ENCODE measurements around the gene MIEF2.
"Not testable (repeated sequence)": the region's sequence is repeated elsewhere in the genome, so short reads cannot be mapped to it uniquely, and the experiment has no call there.

Gene MIEF2, protein sequence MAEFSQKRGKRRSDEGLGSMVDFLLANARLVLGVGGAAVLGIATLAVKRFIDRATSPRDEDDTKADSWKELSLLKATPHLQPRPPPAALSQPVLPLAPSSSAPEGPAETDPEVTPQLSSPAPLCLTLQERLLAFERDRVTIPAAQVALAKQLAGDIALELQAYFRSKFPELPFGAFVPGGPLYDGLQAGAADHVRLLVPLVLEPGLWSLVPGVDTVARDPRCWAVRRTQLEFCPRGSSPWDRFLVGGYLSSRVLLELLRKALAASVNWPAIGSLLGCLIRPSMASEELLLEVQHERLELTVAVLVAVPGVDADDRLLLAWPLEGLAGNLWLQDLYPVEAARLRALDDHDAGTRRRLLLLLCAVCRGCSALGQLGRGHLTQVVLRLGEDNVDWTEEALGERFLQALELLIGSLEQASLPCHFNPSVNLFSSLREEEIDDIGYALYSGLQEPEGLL

GRCh38 chr17:18260332-18261145 lies at the start of gene MIEF2:
TSS of gene MIEF2 (plus strand) at chr17:18260662. CDS start at chr17:18262721, 2,059 bp downstream.
- no peak for FAIRE-seq

GRCh38 chr17:18213666-18214270 lies 46.7 kb upstream of the MIEF2 start:
- FAIRE-seq: no peak

- FAIRE-seq: not testable (repeated sequence)
Measured at GRCh38 chr17:18216906-18217305, 43.6 kb upstream of the MIEF2 start.

DNA sequence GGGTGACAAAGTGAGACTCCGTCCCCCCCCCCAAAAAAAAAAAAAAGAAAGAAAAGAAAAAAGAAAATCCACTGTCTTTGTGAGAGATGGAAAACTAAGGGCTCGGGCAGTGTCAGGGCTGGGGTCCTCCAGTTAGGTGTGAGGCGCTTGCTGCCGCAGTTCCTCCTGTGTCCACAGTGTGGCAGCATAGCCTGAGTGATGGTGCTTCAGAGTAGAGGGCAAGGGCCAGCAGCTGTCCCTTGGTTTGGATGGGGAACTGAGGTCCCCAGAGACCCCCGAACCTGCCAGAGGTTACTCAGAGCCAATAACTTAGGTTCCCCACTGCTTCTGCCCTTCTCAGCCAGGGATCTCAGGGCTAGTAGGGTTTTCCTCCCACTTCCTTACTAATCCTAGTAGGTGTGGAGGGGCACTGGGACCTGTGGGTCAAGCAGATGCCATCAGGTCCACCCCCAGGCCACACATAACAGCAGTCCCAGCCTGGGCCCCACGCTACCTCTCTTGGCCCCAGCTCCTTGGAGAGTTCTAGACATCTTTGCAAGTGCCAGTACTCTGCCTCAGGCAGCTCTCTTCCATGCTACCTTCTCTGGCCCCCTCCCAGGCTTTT lies 42.9 kb upstream of the MIEF2 start:
- no peak for FAIRE-seq

- FAIRE-seq: no peak
Measured at GRCh38 chr17:18218756-18219415, 41.6 kb upstream of the MIEF2 start.

- no peak for FAIRE-seq
Measured at GRCh38 chr17:18224053-18224386, 36.4 kb upstream of the MIEF2 start.

- FAIRE-seq: no peak
Measured at GRCh38 chr17:18224387-18225120, 35.9 kb upstream of the MIEF2 start.

GRCh38 chr17:18225121-18225641 lies 35.3 kb upstream of the MIEF2 start, which contains the start of gene LLGL1:
TSS of gene LLGL1 (plus strand) at chr17:18225635. CDS start at chr17:18225683, 48 bp downstream.
- no peak for FAIRE-seq

GRCh38 chr17:18225642-18226283 lies 34.7 kb upstream of the MIEF2 start:
- FAIRE-seq: no peak

- no peak for FAIRE-seq
Measured at GRCh38 chr17:18226284-18226945, 34.0 kb upstream of the MIEF2 start.

DNA sequence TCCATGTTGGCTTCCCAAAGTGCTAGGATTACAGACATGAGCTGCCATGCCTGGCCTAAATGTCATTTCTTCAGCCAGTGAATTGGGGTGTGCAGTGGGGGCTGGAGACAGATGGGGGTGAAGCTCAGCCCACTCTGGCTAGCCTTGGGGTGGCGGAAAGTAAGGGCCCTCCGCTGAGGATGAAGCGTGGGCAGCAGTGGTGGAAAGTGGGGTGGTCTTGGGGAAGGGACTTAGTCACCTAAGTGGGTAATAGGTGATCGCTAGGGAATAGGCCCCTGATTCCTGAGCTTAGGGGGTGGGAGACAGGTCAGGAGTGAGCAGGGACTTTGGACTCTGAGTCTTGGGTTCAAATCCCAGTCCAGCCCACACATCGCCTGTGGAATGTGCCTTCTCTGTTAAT lies 32.8 kb upstream of the MIEF2 start:
- no peak for FAIRE-seq

DNA sequence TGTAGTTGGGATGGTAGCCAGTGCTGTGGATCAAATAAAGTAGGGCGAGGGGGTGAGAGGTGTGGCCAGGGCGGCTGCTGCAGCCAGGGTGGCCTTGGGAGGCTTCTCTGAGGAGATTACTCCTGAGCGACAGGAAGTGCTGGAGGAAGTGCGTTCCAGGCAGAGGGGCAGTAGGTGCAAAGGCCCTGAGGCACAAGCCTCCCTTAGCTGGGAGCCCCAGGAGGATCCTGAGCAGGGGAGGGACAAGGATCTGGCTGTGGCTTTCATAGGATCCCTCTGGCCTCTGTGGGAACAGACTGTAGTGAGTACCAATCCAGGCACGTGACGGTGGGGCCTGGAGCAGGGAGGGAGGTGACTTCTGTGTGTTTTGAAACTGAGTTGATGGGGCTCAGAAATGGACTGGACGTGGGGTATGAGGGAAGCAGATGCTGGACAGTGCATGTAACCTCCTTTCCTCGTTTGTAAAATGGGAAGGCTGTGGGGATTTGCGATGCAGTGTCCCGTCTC lies 32.2 kb upstream of the MIEF2 start:
- no peak for FAIRE-seq

DNA sequence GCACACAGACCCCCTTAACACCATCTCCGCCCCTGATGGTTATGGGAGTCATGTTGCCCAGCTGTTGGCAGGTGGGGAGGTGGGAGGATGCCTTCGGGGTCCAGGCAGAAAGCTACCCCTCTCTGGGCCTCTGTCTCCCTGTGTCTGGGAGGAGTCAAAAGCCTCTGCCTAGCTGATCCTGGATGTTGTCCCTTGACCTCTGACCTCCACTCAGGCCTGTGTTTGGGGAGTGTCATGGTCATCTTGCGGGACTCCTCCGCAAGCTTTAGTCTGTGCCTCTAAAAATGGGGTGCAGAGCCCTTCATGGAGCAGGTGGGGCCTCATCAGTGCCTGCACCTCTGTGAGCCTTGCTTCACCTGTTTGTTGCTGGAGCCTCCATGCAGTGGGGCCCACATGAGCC lies 31.2 kb upstream of the MIEF2 start:
- no peak for FAIRE-seq

DNA sequence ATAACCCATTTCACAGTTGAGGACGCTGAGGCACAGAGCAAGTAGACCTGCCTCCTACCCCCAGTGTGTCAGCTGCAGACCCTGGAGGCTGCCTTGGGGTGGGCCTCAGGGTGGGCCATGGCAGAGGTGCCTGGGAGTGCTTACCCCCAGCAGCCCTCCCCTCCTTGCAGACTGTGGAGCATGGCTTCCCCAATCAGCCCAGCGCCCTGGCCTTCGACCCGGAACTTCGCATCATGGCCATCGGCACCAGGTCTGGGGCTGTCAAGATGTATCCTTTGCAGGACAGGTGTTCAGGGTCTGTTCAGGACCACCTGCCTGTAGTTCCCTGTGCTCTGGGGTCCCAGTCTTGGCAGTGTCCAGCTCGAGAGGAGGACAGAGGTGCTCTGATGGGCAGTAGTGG lies 30.7 kb upstream of the MIEF2 start:
- no peak for FAIRE-seq

DNA sequence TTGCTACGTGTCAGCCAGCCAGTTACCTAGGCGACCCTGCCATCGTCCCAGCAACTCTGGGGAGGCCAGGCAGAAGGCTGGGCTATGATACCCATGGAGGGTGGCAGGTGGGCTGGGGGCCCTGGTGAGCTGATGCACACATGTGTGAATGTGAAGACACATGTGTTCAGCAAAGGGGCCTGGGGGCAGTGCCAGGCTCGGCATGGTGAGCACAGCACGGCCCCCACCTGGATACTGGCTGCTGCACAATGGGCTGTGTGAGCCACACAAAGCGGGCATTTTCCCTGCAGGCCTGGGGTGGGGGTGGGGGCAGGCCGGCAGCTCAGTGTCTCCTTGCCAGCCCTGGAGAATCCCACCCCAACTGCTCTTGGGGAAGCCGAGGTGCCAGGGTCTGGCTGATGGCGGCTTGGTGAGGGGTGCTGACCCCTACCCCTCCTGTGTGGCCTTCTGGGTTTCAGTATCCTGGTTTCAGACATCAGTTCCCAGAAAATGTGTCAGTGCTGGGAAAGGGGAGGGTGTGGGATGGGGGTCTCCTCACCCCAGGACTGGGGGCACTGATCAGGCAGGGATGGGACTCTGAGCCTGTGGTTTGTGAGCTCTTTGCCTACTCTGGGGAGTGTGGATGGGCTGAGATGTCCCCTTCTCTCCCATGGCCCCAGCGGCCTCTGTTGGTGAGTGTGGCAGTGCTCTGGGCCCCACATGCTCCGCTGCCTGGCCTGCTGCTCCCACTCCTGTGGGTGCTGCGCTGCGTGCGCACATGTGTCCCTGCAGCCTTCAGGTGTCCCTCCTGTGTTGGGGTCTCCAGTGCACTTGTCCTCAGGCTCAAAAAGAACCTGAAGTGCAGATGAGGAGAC lies 29.9 kb upstream of the MIEF2 start:
- FAIRE-seq: no peak

- FAIRE-seq: no peak
Measured at GRCh38 chr17:18231164-18231563, 29.3 kb upstream of the MIEF2 start.

GRCh38 chr17:18233803-18234518 lies 26.5 kb upstream of the MIEF2 start:
- FAIRE-seq: no peak

- FAIRE-seq: no peak
Measured at GRCh38 chr17:18234853-18235380, 25.5 kb upstream of the MIEF2 start.

Data from islet of Langerhans (tissue), 1 donor.